GM19240 (cell line): Measurements from ENCODE around the gene ERMARD.
"Not testable (repeated sequence)": the region's sequence is repeated elsewhere in the genome, so short reads cannot be mapped to it uniquely, and the experiment has no call there.

Experiments
- DNase-seq: peaks from one replicate; pipeline ENCODE4 v3.0.0; 2011; ENCODE audit warnings: low spot score; ENCODE audit not compliant: insufficient read length

Gene ERMARD

DNA sequence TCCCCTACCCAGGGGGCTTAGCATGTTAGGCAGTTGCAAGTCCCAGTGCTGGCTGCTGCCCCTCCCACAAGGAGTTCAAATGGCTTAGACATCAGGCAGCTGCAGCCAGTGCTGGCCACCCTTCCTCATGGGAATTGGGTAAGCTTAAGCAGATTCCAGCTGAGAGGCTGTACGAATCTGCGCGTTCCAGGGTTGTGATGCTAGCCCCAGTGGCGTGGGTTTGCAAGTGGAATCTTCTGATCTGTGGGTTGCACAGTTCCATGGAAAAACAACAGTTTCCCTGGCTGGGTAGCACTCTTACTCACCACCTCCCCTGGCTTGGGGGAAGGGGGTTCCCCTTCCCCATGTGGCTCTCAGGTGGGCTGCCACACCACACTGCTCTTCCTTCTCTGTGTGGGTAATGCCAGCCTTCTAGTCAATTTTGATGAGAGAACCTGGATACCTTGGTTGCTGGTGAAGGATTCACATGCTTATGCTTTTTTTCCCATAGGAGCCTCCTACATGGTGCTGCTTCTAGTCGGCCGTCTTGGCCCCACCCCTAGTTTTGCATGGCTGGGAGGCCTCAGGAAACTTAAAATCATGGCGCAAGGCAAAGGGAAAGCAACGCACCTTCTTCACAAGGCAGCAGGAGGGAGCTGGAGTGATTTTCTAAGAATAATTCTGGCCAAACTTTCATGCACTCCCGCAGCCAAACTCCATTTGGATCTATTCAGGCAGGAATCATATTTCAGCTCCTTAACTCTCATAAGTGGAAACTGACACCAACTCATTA is 13.0 kb upstream of the ERMARD start:
- DNase-seq, result no peak

DNA sequence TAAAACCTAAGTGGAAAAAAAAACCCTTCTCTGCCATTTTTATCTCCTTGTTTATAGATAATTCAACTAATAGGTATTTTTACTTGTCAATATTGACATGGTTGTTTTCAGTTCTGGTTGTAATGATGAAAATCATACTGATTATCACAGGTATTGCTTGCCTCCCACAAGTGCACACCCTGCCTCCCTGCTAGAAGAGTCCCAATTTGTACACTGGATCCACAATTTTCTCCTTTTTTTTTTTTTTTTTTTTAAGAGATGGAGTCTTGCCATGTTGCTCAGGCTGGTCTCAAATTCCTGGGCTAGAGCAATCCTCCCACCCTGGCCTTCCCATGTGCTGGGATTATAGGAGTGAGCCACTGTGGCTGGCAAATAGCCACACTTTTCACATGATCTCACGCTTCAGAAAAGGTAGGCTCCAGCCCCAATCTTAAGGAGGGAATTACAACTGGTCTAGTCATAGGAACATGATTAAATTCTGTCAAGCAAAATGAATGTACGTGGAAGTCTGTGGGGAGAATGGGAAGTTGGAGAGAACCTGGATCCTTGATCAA is 12.4 kb upstream of the ERMARD start:
- no peak for DNase-seq

GRCh38 chr6:169741344-169741743 is 10.1 kb upstream of the ERMARD start:
- no peak for DNase-seq

DNA sequence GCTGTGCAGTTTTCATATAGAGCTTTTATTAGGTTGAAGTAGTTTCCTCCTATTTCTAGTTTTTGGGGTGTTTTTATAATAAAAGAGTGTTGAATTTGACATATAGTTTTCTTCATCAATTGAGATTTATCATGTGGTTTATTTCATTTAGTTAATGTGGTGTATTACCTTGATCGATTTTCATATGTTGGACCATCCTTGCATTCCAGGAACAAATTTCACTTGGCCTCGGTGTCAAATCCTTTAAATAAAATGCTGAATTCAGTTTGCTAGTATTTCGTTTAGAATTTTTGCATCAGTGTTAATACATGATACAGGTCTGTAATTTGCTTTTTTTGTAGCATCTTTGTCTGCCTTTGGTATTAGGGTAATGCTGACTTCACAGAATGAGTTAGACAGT is 6.0 kb upstream of the ERMARD start:
- no peak for DNase-seq

DNA sequence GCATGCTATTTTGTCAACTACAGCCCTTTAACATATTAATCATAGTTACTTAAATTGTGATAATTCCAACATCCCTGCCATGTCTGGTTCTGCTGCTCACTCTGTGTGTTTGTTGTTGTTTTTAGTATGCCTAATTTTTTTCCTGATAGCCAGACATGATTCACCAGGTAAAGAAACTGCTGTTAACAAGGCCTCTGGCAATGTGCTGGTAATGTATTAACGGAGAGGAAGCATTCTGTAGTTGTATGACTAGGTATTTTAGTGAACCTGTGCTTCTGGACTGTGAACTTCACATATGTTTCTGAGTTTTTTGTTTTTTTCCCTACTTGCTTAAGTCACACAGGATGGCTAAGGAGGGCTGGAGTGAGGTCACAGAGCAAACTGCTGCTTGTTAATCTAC is 4.9 kb upstream of the ERMARD start:
- DNase-seq, result no peak

- no peak for DNase-seq
Observed at GRCh38 chr6:169752074-169752623, 727 bp downstream of the ERMARD start.

DNA sequence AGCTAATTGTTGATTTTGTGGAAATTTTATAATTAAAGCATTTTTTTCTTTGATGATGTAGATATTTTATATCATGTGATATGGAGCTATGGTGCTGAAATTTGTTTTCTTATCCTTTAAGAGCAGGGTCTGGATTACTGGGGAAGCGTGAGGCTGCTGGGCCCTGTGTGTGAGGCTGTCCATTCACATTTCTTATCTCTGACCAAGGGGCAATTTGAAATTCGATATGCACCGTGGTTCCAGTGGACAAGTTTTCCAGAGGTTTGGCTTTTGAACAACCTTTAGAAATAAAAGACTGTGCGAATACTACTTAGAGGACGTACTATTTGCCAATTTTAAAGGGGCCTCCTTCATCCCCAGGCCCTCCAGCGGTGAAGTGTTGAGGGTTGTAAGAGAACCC is 3.7 kb downstream of the ERMARD start:
- no peak for DNase-seq

DNA sequence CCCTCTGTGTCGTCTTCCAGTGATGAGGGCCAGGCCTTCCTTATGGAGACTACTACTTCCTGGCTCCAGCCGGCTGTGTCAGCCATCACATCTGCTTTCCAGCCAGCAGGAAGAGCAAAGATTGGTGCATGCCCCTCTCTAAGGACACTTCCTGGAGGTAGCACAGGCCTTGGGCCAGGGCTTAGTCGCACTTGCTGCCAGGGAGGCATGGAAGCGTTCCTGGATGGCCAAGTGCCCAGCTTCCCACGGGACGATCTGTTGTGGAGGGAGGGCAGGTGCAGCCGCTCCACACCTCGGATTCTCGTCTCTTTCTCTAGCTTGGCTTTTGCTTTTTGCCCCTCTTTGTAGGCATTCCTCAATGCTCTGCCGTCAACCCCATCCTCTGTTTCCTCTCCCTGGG is 11.9 kb downstream of the ERMARD start:
- DNase-seq, result no peak

DNA sequence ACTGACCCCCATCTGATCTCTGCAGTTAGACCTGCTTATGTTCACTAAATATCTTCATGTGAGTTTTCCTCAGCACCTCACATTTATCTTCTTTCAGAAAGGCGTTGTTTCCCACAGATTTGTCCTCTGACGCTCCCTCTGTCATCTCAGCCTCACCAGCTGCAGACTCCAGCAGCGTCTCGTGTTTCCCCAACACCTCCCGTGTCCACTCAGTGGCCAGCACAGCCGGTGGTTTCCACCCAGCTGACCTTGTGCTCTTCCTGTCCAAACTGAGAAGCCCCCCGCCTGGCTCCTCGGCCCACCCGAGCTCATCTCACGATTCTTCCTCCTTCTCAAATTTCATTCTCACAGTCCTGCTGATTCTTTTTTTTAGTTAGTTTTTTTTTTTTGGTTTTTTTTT is 12.5 kb downstream of the ERMARD start:
- DNase-seq, result no peak

- DNase-seq, result not testable (repeated sequence)
Observed at GRCh38 chr6:169765789-169766188, 14.4 kb downstream of the ERMARD start.

GRCh38 chr6:169766232-169766631 is 14.8 kb downstream of the ERMARD start:
- DNase-seq, result no peak

DNA sequence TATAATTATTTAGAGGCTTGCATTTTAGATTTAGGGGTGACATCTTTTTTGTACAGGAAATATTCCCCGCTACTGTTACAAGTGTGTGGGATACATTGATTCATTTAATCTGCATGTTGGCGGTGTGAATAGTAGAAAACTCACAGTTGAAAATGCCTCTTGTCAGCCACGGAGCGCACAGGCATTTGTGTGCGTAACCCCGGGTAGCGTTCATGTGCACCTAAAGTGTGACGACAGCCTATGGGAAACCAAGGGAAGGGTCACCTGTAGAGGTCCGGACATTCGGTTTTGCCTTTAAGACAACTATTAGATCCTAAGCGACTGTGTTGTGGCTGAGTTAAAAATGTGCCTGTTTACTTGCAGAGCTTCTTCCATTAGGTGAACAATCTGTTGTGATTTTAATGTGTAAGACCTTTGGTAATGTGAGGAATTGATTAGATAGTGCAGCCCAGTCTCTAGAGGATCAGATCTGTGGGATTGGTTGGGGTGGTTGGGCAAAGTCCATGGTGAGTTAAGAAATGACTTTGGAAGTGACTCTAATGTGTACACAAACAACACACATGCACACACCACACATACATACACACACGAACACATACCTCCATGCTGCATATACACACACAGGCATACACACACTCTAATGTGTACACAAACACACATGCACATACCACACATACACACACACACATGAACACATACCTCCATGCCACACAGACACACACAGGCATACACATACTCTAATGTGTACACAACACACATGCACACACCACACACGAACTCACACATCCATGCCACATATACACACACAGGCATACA is 15.7 kb downstream of the ERMARD start:
- no peak for DNase-seq

- no peak for DNase-seq
Observed at GRCh38 chr6:169774347-169774746, 22.9 kb downstream of the ERMARD start.

- no peak for DNase-seq
Observed at GRCh38 chr6:169775321-169775720, 23.9 kb downstream of the ERMARD start.

GRCh38 chr6:169776379-169776778 is 25.0 kb downstream of the ERMARD start:
- no peak for DNase-seq

GRCh38 chr6:169777896-169778295 is 26.5 kb downstream of the ERMARD start:
- no peak for DNase-seq

- DNase-seq, result no peak
Observed at GRCh38 chr6:169778646-169779045, 27.2 kb downstream of the ERMARD start.

- DNase-seq, result no peak
Observed at GRCh38 chr6:169779092-169779815, 27.8 kb downstream of the ERMARD start.

DNA sequence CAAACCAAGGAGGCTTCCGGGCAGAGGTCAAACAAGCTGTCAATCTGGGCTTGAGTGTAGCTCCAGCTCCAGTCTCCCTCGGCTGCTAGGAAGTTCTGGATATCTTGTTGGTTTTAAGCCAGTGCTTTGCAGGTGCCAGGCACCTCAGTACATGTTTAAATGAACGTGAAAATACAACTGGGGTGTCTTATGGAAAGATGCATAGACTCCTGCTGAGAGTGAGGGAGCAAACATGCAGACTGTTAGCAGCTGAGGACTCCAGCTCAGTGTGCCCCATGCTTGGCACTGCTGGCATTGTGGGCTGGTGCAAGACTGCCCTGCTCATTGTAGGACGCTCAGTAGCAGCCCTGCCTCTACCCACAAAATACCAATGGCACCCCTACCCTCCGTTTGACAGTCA is 28.5 kb downstream of the ERMARD start:
- no peak for DNase-seq

GRCh38 chr6:169780571-169781091 is 29.2 kb downstream of the ERMARD start:
- no peak for DNase-seq

DNA sequence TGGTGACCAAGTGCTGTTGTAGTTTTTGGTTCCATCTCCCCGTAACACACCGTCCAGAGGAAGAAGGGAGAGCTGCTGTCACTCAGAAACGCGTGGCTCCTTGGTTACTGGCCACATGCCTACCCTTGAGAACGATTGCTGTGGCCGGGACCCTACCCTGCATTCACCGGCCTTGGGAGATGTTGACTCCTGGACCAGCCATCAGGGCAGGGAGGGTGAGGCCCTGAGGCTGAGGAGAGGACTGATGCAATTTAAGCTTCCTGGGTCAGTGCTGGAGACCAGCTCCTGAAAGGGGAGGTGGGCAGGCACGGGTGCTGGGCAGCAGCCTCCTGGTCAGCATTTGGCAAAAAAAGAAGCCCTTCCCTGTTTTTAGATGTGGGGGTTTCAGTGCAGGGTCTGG is 31.5 kb downstream of the ERMARD start:
- no peak for DNase-seq
